ENCODE results near the gene PDE4B.

Gene PDE4B

DNA sequence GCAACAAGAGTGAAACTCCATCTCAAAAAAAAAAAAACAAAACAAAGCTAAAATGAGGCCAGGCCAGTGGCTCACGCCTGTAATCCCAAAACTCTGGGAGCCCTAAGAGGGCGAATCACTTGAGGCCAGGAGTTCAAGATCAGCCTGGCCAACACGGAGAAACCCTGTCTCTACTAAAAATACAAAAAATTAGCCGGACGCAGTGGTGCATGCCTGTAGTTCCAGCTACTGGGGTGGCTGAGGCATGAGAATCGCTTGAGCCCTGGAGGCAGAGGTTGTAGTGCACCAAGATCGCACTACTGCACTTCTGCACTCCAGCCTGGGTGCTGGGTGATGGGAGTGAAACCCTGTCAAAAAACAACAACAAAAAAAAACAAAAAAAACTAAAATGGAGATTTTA lies 550.0 kb downstream of the PDE4B start:
- TF ChIP-seq, protein P1, sequence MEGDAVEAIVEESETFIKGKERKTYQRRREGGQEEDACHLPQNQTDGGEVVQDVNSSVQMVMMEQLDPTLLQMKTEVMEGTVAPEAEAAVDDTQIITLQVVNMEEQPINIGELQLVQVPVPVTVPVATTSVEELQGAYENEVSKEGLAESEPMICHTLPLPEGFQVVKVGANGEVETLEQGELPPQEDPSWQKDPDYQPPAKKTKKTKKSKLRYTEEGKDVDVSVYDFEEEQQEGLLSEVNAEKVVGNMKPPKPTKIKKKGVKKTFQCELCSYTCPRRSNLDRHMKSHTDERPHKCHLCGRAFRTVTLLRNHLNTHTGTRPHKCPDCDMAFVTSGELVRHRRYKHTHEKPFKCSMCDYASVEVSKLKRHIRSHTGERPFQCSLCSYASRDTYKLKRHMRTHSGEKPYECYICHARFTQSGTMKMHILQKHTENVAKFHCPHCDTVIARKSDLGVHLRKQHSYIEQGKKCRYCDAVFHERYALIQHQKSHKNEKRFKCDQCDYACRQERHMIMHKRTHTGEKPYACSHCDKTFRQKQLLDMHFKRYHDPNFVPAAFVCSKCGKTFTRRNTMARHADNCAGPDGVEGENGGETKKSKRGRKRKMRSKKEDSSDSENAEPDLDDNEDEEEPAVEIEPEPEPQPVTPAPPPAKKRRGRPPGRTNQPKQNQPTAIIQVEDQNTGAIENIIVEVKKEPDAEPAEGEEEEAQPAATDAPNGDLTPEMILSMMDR (IDR thresholded peaks at IDR 0.05; ENCODE audit: borderline replicate concordance, insufficient read depth, low read depth, low read length) = no peak
- H3K4me3 ChIP-seq (ENCODE audit: low read depth, low read length) = no peak overlapping the region

DNA sequence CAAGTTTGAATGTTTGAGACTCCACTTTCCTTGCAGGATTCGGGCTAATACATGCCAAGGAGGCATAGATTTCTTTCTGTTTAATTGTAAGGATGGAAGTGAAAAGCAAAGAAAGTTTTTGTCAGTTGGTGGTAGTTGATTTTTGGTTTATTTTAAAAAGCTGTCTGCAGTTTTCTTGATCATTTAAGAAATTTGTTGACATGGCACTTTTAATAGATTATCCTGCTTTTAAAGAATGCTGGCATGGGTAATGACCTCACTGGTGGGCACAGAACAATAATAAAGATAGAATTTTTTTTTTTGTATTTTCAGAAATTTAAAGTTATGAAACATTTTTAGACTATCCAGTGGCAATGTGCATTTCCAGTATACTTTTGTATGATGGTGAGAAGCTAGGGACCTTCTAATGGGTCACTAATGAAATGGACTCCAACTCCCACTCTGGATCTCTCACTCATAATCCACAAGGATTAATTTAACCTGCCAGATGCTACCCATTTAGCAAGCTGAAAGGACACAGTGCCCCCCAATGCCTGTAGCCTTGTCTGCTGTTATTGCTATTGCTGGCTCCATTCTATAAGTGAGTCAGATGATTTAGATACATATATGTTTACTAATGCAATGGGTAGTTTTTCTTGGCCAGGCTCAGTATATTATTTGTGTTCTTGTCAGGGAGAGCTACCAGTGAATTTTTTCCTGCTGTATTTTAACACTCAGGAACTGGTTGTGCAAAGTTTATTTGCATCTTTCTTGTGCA lies 551.1 kb downstream of the PDE4B start:
- H3K4me3 ChIP-seq (ENCODE audit: low read depth, low read length) = no peak overlapping the region
- TF ChIP-seq, protein P1 (IDR thresholded peaks at IDR 0.05; ENCODE audit: borderline replicate concordance, insufficient read depth, low read depth, low read length) = 0 out of 2 replicates have a peak, but pooled peaks have one; percentile 9

DNA sequence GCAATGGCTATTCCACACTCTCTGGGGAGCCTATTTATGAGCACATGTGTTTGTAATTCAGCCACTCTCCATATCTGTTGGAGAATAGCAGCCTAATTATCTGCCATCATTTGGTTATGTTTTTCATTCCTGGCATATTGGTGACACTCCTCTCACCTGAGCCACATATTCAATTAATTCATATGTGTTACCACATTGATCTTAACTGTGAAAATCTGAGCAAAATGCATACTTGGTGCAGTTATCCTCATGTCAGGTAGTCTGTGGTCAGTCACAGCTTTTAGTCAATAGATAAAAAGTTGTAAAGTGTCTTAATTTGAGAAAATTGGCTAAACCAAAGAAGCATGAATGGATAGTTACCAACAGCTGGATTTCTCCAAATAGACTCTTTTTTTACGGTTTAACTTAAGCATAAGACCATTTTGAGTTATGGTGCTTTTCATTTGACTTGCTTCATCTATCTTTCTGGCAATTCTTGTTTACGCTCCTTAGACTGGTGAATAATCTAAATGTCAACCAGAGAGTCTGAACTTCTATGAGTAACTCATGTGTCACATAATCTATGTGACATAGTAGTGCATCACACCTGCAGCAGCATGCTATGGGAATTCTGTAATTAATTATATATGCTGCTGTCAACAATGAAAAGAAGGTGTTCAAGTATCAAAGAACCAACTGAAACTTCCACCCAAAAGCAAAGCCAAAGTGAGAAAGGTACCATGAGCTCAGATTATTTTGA lies 553.5 kb downstream of the PDE4B start:
- no peak overlapping the region for H3K4me3 ChIP-seq (ENCODE audit: low read depth, low read length)
- TF ChIP-seq, protein P1 (IDR thresholded peaks at IDR 0.05; ENCODE audit: borderline replicate concordance, insufficient read depth, low read depth, low read length) = no peak

DNA sequence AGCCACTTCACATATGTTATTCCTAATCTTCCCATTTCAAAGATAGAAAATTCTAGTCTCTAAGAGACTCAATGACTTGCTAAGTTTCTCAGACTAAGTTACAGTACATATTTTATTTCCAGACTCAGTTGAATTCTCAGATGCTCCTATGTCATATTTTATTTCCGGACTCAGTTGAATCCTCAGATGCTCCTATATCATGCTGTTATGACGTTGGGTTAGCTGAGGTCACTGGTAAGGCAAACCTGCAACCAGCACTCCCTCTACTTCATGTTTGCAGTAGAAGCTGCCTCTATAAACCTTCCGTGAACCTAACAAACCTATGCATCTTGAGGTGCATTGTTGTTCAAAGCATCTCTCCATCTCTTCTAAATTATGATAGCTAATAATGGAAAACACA lies 554.2 kb downstream of the PDE4B start:
- TF ChIP-seq, protein P1 (IDR thresholded peaks at IDR 0.05; ENCODE audit: borderline replicate concordance, insufficient read depth, low read depth, low read length) = no peak
- H3K4me3 ChIP-seq (ENCODE audit: low read depth, low read length) = no peak overlapping the region

DNA sequence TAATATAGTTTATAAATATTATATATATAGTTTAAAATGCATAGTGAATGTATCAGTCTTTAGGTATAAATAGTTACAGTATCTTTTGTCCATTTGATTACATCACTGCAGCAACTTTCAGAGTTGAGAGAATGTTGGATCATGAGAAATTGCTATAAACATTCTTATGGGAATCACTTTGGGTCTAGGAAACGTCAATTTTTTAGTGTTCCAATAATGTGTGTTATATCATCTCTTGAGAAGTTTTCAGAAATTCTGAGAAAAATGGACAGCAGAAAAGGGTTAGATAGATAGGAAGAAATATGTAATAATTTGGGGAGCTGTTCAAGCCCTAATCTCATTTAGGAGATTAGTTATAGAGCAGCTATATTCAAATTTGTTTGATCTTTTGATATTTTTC lies 556.1 kb downstream of the PDE4B start:
- TF ChIP-seq, protein P1 (IDR thresholded peaks at IDR 0.05; ENCODE audit: borderline replicate concordance, insufficient read depth, low read depth, low read length) = no peak
- no peak overlapping the region for H3K4me3 ChIP-seq (ENCODE audit: low read depth, low read length)

DNA sequence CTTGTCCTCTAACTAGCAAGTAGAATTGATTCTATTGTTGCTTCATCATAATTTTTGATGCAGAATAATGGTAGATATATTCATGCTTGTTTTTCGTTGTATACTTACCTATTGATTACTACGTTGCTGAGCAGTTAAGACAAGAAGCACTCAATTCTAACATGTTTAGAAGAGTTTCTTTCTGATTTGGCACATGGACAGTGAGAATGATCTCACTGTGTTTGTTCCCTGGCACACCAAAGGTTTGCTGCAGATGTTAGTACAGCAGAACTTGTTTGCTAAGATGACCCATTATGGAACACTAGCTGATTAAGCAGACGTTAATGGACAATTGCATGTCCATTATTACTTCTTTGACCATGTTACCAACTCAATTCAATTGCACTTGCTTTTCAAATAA lies 556.5 kb downstream of the PDE4B start:
- TF ChIP-seq, protein P1 (IDR thresholded peaks at IDR 0.05; ENCODE audit: borderline replicate concordance, insufficient read depth, low read depth, low read length) = no peak
- no peak overlapping the region for H3K4me3 ChIP-seq (ENCODE audit: low read depth, low read length)

Measured in GM12875 (cell line).